Measurements from ENCODE around the gene FPR1.
"Not testable (repeated sequence)": the region's sequence is repeated elsewhere in the genome, so short reads cannot be mapped to it uniquely, and the experiment has no call there.

The FPR1 gene

GRCh38 chr19:51739466-51740213, 12.0 kb downstream of the FPR1 start:
- DNase-seq (ENCODE audit: low read depth in 2 of 2): no peak
- TF ChIP-seq CTCF (IDR thresholded peaks at IDR 0.05; ENCODE audit: low read depth, low read length): no peak
- no peak overlapping the region for H3K4me3 ChIP-seq (replicated peaks in 1 of 2; ENCODE audit: low read depth in 2 of 2, low read length in 2 of 2)

GRCh38 chr19:51738523-51738922, 13.2 kb downstream of the FPR1 start:
- not testable (repeated sequence) for H3K4me3 ChIP-seq (replicated peaks in 1 of 2; ENCODE audit: low read depth in 2 of 2, low read length in 2 of 2); DNase-seq (ENCODE audit: low read depth in 2 of 2)

- TF ChIP-seq CTCF (IDR thresholded peaks at IDR 0.05; ENCODE audit: low read depth, low read length): no peak
- DNase-seq (ENCODE audit: low read depth in 2 of 2): peak in 1 of 2 donors; percentile 34
- H3K4me3 ChIP-seq (replicated peaks in 1 of 2; ENCODE audit: low read depth in 2 of 2, low read length in 2 of 2): no peak overlapping the region
Observed at GRCh38 chr19:51737924-51738323, 13.8 kb downstream of the FPR1 start.

- H3K4me3 ChIP-seq (replicated peaks in 1 of 2; ENCODE audit: low read depth in 2 of 2, low read length in 2 of 2): no peak overlapping the region
- no peak for DNase-seq (ENCODE audit: low read depth in 2 of 2)
- no peak for TF ChIP-seq CTCF (IDR thresholded peaks at IDR 0.05; ENCODE audit: low read depth, low read length)
Observed at GRCh38 chr19:51737389-51737788, 14.3 kb downstream of the FPR1 start.

- H3K4me3 ChIP-seq (replicated peaks in 1 of 2; ENCODE audit: low read depth in 2 of 2, low read length in 2 of 2): no peak overlapping the region
- DNase-seq (ENCODE audit: low read depth in 2 of 2): peak; percentile 92 to 99
- TF ChIP-seq CTCF (IDR thresholded peaks at IDR 0.05; ENCODE audit: low read depth, low read length): no peak
Observed at GRCh38 chr19:51735759-51736449, 15.8 kb downstream of the FPR1 start.

GRCh38 chr19:51733742-51734522, 17.7 kb downstream of the FPR1 start:
- no peak for DNase-seq (ENCODE audit: low read depth in 2 of 2)
- no peak overlapping the region for H3K4me3 ChIP-seq (replicated peaks in 1 of 2; ENCODE audit: low read depth in 2 of 2, low read length in 2 of 2)
- TF ChIP-seq CTCF (IDR thresholded peaks at IDR 0.05; ENCODE audit: low read depth, low read length): no peak

- no peak overlapping the region for H3K4me3 ChIP-seq (replicated peaks in 1 of 2; ENCODE audit: low read depth in 2 of 2, low read length in 2 of 2)
- TF ChIP-seq CTCF (IDR thresholded peaks at IDR 0.05; ENCODE audit: low read depth, low read length): no peak
- peak; percentile 76 to 80 for DNase-seq (ENCODE audit: low read depth in 2 of 2)
Observed at GRCh38 chr19:51729781-51730180, 21.9 kb downstream of the FPR1 start.

Data from cardiac fibroblast (primary cell).